GM19463 (cell line): ENCODE measurements around the gene GRK4.

Experiments
- ATAC-seq: cut with Tn5 transposase; IDR thresholded peaks from one replicate; pipeline ENCODE4 v1.9.1; 2021; ENCODE audit warnings: mild to moderate bottlenecking, moderate library complexity; ENCODE audit not compliant: unreplicated experiment

The GRK4 gene

GRCh38 chr4:3010998-3011397, 47.6 kb downstream of the GRK4 start:
- no peak for ATAC-seq

GRCh38 chr4:3011456-3012220, 48.3 kb downstream of the GRK4 start:
- ATAC-seq = no peak

- no peak for ATAC-seq
These were observed 50.0 kb downstream of the GRK4 start for GRCh38 chr4:3013323-3013722.

- peak; percentile 75 for ATAC-seq
These were observed 50.5 kb downstream of the GRK4 start for GRCh38 chr4:3013839-3014350.

GRCh38 chr4:3016961-3017360, 53.6 kb downstream of the GRK4 start:
- ATAC-seq = no peak

- no peak for ATAC-seq
These were observed 54.1 kb downstream of the GRK4 start for GRCh38 chr4:3017504-3017903.

- no peak for ATAC-seq
These were observed 55.9 kb downstream of the GRK4 start for GRCh38 chr4:3019145-3019846.

- ATAC-seq = no peak
These were observed 57.8 kb downstream of the GRK4 start for GRCh38 chr4:3021127-3021526.

- ATAC-seq = no peak
These were observed 58.3 kb downstream of the GRK4 start for GRCh38 chr4:3021627-3022026.

GRCh38 chr4:3022112-3022511, 58.7 kb downstream of the GRK4 start:
- ATAC-seq = no peak

- no peak for ATAC-seq
These were observed 59.3 kb downstream of the GRK4 start for GRCh38 chr4:3022651-3023050.

- ATAC-seq = no peak
These were observed 62.5 kb downstream of the GRK4 start for GRCh38 chr4:3025881-3026280.

- no peak for ATAC-seq
These were observed 63.2 kb downstream of the GRK4 start for GRCh38 chr4:3026540-3026939.

GRCh38 chr4:3029464-3029863, 66.1 kb downstream of the GRK4 start:
- no peak for ATAC-seq

- ATAC-seq = no peak
These were observed 67.4 kb downstream of the GRK4 start for GRCh38 chr4:3030566-3031356.

GRCh38 chr4:3031357-3032082, 68.1 kb downstream of the GRK4 start:
- no peak for ATAC-seq

- ATAC-seq = no peak
These were observed 70.9 kb downstream of the GRK4 start for GRCh38 chr4:3034231-3034630.

- no peak for ATAC-seq
These were observed 71.9 kb downstream of the GRK4 start for GRCh38 chr4:3035249-3035648.

GRCh38 chr4:3035674-3036073, 72.3 kb downstream of the GRK4 start:
- ATAC-seq = no peak

- ATAC-seq = no peak
These were observed 73.0 kb downstream of the GRK4 start for GRCh38 chr4:3036131-3036952.
